ENCODE results near the gene RHBDF2. TPM values are rescaled to one million over a fixed set of nuclear protein-coding genes. Genes with fewer than 3 reads are reported as not detected.

The RHBDF2 gene
- polyA plus RNA-seq, 1 donor: 35.2 TPM

DNA sequence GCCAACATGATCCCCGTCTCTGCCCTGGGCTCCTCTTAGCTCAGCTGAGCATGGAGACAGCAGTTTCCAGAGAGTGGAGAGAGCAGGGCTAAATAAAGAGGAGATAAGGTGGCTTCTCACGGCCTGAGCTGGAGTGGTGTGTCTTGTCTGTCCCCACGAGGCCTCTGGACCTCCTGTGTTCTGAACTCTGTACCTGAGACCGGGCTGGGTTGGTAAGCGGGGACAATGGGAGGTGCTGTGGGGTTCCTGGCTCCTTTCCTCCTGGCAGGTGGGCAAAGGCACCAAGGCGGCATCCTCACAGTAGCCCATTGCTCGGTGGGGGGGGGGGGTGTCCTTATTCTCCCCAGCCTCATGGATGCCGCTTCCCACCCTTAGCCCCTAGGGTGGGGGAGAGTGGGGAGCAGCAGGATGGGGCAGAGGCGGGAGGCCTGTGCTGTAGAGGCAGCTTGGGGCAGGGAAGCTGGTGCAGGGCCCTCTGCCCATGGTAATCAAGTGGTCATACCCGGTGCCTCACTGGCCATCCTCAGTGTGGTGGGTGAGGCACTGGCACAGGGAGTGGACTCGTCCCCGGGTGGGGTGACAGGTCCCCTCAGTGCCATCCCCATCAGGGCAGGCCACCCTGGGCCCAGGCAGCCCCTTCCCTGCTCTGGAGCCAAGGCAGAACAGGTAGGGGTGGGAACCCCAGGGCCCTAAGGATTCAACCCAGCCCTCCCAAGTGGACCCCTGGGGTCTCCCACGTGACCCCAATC lies 31.1 kb downstream of the RHBDF2 start:
- peak in 1 of 2 donors; percentile 49 for DNase-seq
- Histone ChIP-seq H3K36me3 (ENCODE audit: control insufficient read depth, insufficient read depth, low read length) (peaks cover 36% of the 10 kb centered on the region), H3K9me3 (ENCODE audit: control insufficient read depth, low read depth, low read length) (no peaks in the 10 kb centered on the region), H3K27ac (ENCODE audit: low read length) (no peak overlapping the region), H3K27me3 (ENCODE audit: control insufficient read depth, insufficient read depth, low read length) (no peaks in the 10 kb centered on the region), H3K4me1 (ENCODE audit: control insufficient read depth, insufficient read depth, low read length) (peaks cover 11% of the 10 kb centered on the region), H3K4me3 (ENCODE audit: low read length) (no peak overlapping the region)
- WGBS (ENCODE audit: insufficient coverage, low lambda C conversion rate): 20% methylated on average over 1 of the region's 13 CpGs

- Histone ChIP-seq H3K4me3 (ENCODE audit: low read length) (no peak overlapping the region), H3K36me3 (ENCODE audit: control insufficient read depth, insufficient read depth, low read length) (peaks cover 28% of the 10 kb centered on the region), H3K27ac (ENCODE audit: low read length) (no peak overlapping the region), H3K27me3 (ENCODE audit: control insufficient read depth, insufficient read depth, low read length) (no peaks in the 10 kb centered on the region), H3K9me3 (ENCODE audit: control insufficient read depth, low read depth, low read length) (no peaks in the 10 kb centered on the region), H3K4me1 (ENCODE audit: control insufficient read depth, insufficient read depth, low read length) (peaks cover 11% of the 10 kb centered on the region)
- WGBS (ENCODE audit: insufficient coverage, low lambda C conversion rate): no CpG with 5 or more reads among the region's 38 CpGs
- DNase-seq: no peak
Observed at GRCh38 chr17:76469076-76469990, 31.9 kb downstream of the RHBDF2 start.

DNA sequence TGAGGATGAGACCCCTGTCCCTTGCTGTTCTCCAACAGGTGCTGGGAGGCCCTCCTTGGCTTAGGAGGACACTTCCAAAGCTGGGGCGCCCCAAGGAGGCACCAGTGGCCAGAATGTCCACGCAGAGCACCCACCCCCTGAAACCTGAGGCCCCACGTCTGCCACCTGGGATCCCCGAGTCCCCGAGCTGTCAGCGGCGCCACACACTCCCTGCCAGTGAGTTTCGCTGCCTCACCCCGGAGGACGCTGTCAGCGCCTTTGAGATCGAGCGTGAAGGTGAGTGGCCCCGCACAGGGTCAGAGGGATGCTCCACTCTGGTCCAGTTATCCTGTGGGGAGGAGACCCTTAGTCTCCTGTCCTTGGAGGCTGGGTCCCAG lies 32.6 kb downstream of the RHBDF2 start:
- Histone ChIP-seq H3K9me3 (ENCODE audit: control insufficient read depth, low read depth, low read length) (no peaks in the 10 kb centered on the region), H3K27ac (ENCODE audit: low read length) (no peak overlapping the region), H3K4me1 (ENCODE audit: control insufficient read depth, insufficient read depth, low read length) (peaks cover 11% of the 10 kb centered on the region), H3K27me3 (ENCODE audit: control insufficient read depth, insufficient read depth, low read length) (no peaks in the 10 kb centered on the region), H3K36me3 (ENCODE audit: control insufficient read depth, insufficient read depth, low read length) (peaks cover 25% of the 10 kb centered on the region), H3K4me3 (ENCODE audit: low read length) (no peak overlapping the region)
- WGBS (ENCODE audit: insufficient coverage, low lambda C conversion rate): no CpG with 5 or more reads among the region's 14 CpGs
- no peak for DNase-seq

GRCh38 chr17:76467809-76468633 lies 33.2 kb downstream of the RHBDF2 start:
- Histone ChIP-seq H3K9me3 (ENCODE audit: control insufficient read depth, low read depth, low read length) (no peaks in the 10 kb centered on the region), H3K27ac (ENCODE audit: low read length) (no peak overlapping the region), H3K36me3 (ENCODE audit: control insufficient read depth, insufficient read depth, low read length) (peaks cover 20% of the 10 kb centered on the region), H3K4me3 (ENCODE audit: low read length) (no peak overlapping the region), H3K27me3 (ENCODE audit: control insufficient read depth, insufficient read depth, low read length) (no peaks in the 10 kb centered on the region), H3K4me1 (ENCODE audit: control insufficient read depth, insufficient read depth, low read length) (peaks cover 11% of the 10 kb centered on the region)
- WGBS (ENCODE audit: insufficient coverage, low lambda C conversion rate): no CpG with 5 or more reads among the region's 8 CpGs
- DNase-seq: no peak

DNA sequence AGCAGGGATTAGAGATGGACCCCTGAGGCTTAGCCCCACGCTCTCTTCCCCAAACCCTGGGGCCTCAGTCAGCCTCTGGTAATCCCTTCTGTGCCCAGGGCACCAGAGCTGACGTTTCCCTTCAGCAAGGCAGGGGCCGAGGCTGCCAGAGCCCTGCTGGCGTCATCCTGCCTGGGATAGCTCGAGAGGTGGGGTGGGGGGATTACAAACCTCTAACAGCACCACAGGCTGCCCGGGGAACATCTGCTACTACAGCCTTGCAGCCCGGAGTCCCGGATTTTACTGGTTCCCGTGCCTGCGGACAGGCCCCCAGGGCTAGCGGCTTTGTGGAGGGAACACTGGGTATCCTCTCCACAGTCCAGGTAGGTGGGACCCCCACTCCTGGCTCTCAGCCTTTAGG lies 33.9 kb downstream of the RHBDF2 start, which contains the start of gene AANAT:
Gene AANAT (plus strand): TSS at position 238 of the 400 bp plus-strand sequence. CDS start 1,144 bp downstream, outside the sequence.
- H3K27ac ChIP-seq (ENCODE audit: low read length): no peak within 1 kb of the TSS
- no peak within 1 kb of the TSS for H3K4me3 ChIP-seq (ENCODE audit: low read length)
- H3K4me1 ChIP-seq (ENCODE audit: control insufficient read depth, insufficient read depth, low read length): peaks cover 11% of the 10 kb centered on the region
- H3K27me3 ChIP-seq (ENCODE audit: control insufficient read depth, insufficient read depth, low read length): no peaks in the 10 kb centered on the region
- no peaks in the 10 kb centered on the region for H3K9me3 ChIP-seq (ENCODE audit: control insufficient read depth, low read depth, low read length)
- H3K36me3 ChIP-seq (ENCODE audit: control insufficient read depth, insufficient read depth, low read length): peaks cover 14% of the 10 kb centered on the region
- no CpG with 5 or more reads among the region's 11 CpGs for WGBS (ENCODE audit: insufficient coverage, low lambda C conversion rate)
- no peak for DNase-seq

DNA sequence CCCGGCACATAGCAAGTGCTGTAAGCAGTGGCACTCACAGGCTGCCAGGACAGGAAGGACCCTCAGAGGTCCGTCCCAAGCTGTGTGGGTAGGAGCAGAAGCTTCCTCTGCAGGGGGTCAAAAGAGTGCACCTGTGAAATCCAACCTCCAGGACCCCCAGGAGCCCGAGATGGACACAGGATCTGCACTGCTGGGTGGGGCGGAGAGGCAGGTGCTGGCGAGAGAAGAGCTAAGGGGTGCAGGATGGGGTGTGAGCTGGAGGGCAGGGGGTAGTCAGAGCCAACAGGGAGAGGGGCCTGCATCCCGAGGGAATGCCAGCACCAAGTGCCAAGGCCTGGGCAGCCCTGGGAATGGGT lies 34.5 kb downstream of the RHBDF2 start:
- WGBS (ENCODE audit: insufficient coverage, low lambda C conversion rate): no CpG with 5 or more reads among the region's 6 CpGs
- DNase-seq: no peak
- Histone ChIP-seq H3K4me3 (ENCODE audit: low read length) (no peak overlapping the region), H3K4me1 (ENCODE audit: control insufficient read depth, insufficient read depth, low read length) (peaks cover 11% of the 10 kb centered on the region), H3K36me3 (ENCODE audit: control insufficient read depth, insufficient read depth, low read length) (peaks cover 9% of the 10 kb centered on the region), H3K9me3 (ENCODE audit: control insufficient read depth, low read depth, low read length) (no peaks in the 10 kb centered on the region), H3K27ac (ENCODE audit: low read length) (no peak overlapping the region), H3K27me3 (ENCODE audit: control insufficient read depth, insufficient read depth, low read length) (no peaks in the 10 kb centered on the region)

DNA sequence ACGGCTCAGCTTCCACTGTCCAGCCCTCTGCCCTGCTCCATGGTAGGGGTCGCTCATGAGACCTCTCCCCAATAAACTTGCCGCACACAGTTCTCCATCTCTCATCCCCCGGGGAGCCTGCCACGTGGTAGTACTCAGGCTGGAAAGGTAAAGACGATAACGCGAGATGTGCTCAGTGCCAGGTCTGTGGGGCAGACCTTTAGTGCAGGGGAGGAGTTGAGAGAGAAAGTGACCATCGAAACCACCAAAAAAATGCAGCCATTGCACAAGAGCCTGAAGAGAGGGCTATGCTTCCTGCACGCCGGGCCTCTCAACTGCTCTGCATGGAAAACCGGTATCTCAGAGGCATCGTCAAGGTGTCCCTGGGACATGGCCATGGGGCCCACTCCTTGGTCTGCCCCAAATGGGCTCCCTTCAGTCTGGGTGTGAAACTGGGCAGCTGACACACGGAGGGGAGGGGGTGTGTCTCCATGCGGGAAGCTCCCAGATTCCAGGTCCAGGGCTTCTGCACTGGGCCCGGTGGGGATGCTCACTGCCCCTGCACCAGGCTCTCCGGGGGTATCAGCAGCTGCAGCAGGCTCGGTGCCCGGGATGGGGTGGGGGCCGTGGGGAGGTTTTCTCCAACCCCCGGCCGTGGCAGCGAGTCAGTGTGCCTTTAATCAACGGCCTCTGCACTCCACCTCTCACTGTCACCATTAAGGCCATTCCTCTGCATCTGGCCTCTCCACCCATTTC lies 38.5 kb downstream of the RHBDF2 start:
- WGBS (ENCODE audit: insufficient coverage, low lambda C conversion rate): no CpG with 5 or more reads among the region's 24 CpGs
- Histone ChIP-seq H3K9me3 (ENCODE audit: control insufficient read depth, low read depth, low read length) (no peaks in the 10 kb centered on the region), H3K27ac (ENCODE audit: low read length) (no peak overlapping the region), H3K36me3 (ENCODE audit: control insufficient read depth, insufficient read depth, low read length) (no peaks in the 10 kb centered on the region), H3K27me3 (ENCODE audit: control insufficient read depth, insufficient read depth, low read length) (no peaks in the 10 kb centered on the region), H3K4me3 (ENCODE audit: low read length) (no peak overlapping the region), H3K4me1 (ENCODE audit: control insufficient read depth, insufficient read depth, low read length) (peaks cover 6% of the 10 kb centered on the region)
- DNase-seq: no peak

- Histone ChIP-seq H3K4me3 (ENCODE audit: low read length) (no peak overlapping the region), H3K9me3 (ENCODE audit: control insufficient read depth, low read depth, low read length) (no peaks in the 10 kb centered on the region), H3K27me3 (ENCODE audit: control insufficient read depth, insufficient read depth, low read length) (no peaks in the 10 kb centered on the region), H3K36me3 (ENCODE audit: control insufficient read depth, insufficient read depth, low read length) (no peaks in the 10 kb centered on the region), H3K27ac (ENCODE audit: low read length) (no peak overlapping the region), H3K4me1 (ENCODE audit: control insufficient read depth, insufficient read depth, low read length) (peaks cover 6% of the 10 kb centered on the region)
- WGBS (ENCODE audit: insufficient coverage, low lambda C conversion rate): no CpG with 5 or more reads among the region's 11 CpGs
- no peak for DNase-seq
Observed at GRCh38 chr17:76461765-76462555, 39.3 kb downstream of the RHBDF2 start.

GRCh38 chr17:76459674-76460073 lies 41.5 kb downstream of the RHBDF2 start:
- DNase-seq: no peak
- Histone ChIP-seq H3K9me3 (ENCODE audit: control insufficient read depth, low read depth, low read length) (no peaks in the 10 kb centered on the region), H3K4me3 (ENCODE audit: low read length) (no peak overlapping the region), H3K36me3 (ENCODE audit: control insufficient read depth, insufficient read depth, low read length) (no peaks in the 10 kb centered on the region), H3K27me3 (ENCODE audit: control insufficient read depth, insufficient read depth, low read length) (no peaks in the 10 kb centered on the region), H3K4me1 (ENCODE audit: control insufficient read depth, insufficient read depth, low read length) (peaks cover 4% of the 10 kb centered on the region), H3K27ac (ENCODE audit: low read length) (no peak overlapping the region)
- no CpG with 5 or more reads among the region's 4 CpGs for WGBS (ENCODE audit: insufficient coverage, low lambda C conversion rate)

All from large intestine (tissue), 3 donors.